Muscle of leg (tissue), 11 donors: ENCODE measurements around the gene MUC4. TPM values are rescaled to one million over a fixed set of nuclear protein-coding genes. Genes with fewer than 3 reads are reported as not detected.
"Not testable (repeated sequence)": the region's sequence is repeated elsewhere in the genome, so short reads cannot be mapped to it uniquely, and the experiment has no call there.

Experiments used
- DNase-seq: peaks from one replicate; pipeline ENCODE4 v3.0.0; 2013
- H3K27ac ChIP-seq: one replicate; pipeline ENCODE4 v1.5.1; 2013; ENCODE audit warnings: mild to moderate bottlenecking, low read length, control low read depth
- H3K27me3 ChIP-seq: one replicate; pipeline ENCODE4 v1.6.1; 2013; ENCODE audit warnings: low read length; ENCODE audit not compliant: control insufficient read depth, insufficient read depth
- H3K36me3 ChIP-seq: one replicate; pipeline ENCODE4 v1.6.1; 2013; ENCODE audit warnings: low read length; ENCODE audit not compliant: control insufficient read depth, insufficient read depth
- H3K4me1 ChIP-seq: one replicate; pipeline ENCODE4 v1.6.1; 2013; ENCODE audit warnings: low read length; ENCODE audit not compliant: control insufficient read depth, insufficient read depth
- H3K4me3 ChIP-seq: one replicate; pipeline ENCODE4 v1.5.1; 2013; ENCODE audit warnings: low read length, control low read depth
- H3K9me3 ChIP-seq: replicated peaks from 2 replicates; pipeline ENCODE4 v1.6.1; 2013; ENCODE audit warnings: low read depth, low read length; ENCODE audit not compliant: control insufficient read depth
- WGBS: methylation state at CpG from one replicate; pipeline ENCODE4 v1.1.5; 2013; ENCODE audit warnings: missing lambda C conversion rate; ENCODE audit not compliant: insufficient coverage; 5-methylcytosine and 5-hydroxymethylcytosine counted together
- polyA plus RNA-seq, 8 donors: library from polyadenylated mRNA; unstranded; fragments of 120-200 nt; gene quantifications; one replicate each; pipeline versions ENCODE4 v1.2.1 to v1.2.3, GENCODE V29; 2013; ENCODE audit warnings: inconsistent platforms in 1 of 8, low replicate concordance in 1 of 8; ENCODE audit not compliant: insufficient read length in 8 of 8, insufficient read depth in 1 of 8
- total RNA-seq: library from RNA; stranded (reverse); fragments of 120-200 nt; gene quantifications from one replicate; pipeline ENCODE4 v1.2.4, GENCODE V29; 2013

MUC4 gene
- total and polyA plus RNA-seq, 9 donors, result 0.18 to 1.1 (median 0.59) TPM

- H3K27me3 ChIP-seq, result peaks cover 5% of the 10 kb centered on the region
- H3K4me1 ChIP-seq, result no peaks in the 10 kb centered on the region
- no peaks in the 10 kb centered on the region for H3K9me3 ChIP-seq
- 34% methylated on average over 7 of the region's 7 CpGs for WGBS
- no peak overlapping the region for H3K4me3 ChIP-seq
- no peak overlapping the region for H3K27ac ChIP-seq
- no peak for DNase-seq
- no peaks in the 10 kb centered on the region for H3K36me3 ChIP-seq
These were observed 93.2 kb downstream of the MUC4 start for GRCh38 chr3:195718477-195718984.

GRCh38 chr3:195717852-195718476 is 93.8 kb downstream of the MUC4 start:
- DNase-seq, result no peak
- 52% methylated on average over 4 of the region's 5 CpGs for WGBS
- Histone ChIP-seq H3K27me3 (peaks cover 5% of the 10 kb centered on the region), H3K27ac (no peak overlapping the region), H3K4me1 (no peaks in the 10 kb centered on the region), H3K36me3 (no peaks in the 10 kb centered on the region), H3K4me3 (no peak overlapping the region), H3K9me3 (no peaks in the 10 kb centered on the region)

- DNase-seq, result no peak
- no peaks in the 10 kb centered on the region for H3K36me3 ChIP-seq
- WGBS, result 81% methylated on average over 9 of the region's 9 CpGs
- H3K9me3 ChIP-seq, result no peaks in the 10 kb centered on the region
- no peak overlapping the region for H3K27ac ChIP-seq
- peaks cover 5% of the 10 kb centered on the region for H3K27me3 ChIP-seq
- H3K4me3 ChIP-seq, result no peak overlapping the region
- H3K4me1 ChIP-seq, result no peaks in the 10 kb centered on the region
These were observed 94.3 kb downstream of the MUC4 start for GRCh38 chr3:195717416-195717815.

- no peaks in the 10 kb centered on the region for H3K9me3 ChIP-seq
- no peak overlapping the region for H3K27ac ChIP-seq
- H3K27me3 ChIP-seq, result peaks cover 5% of the 10 kb centered on the region
- H3K4me3 ChIP-seq, result no peak overlapping the region
- H3K4me1 ChIP-seq, result no peaks in the 10 kb centered on the region
- WGBS, result 79% methylated on average over 14 of the region's 14 CpGs
- H3K36me3 ChIP-seq, result peaks cover 3% of the 10 kb centered on the region
- no peak for DNase-seq
These were observed 96.0 kb downstream of the MUC4 start for GRCh38 chr3:195715583-195716266.

- WGBS, result 72% methylated on average over 3 of the region's 4 CpGs
- H3K4me1 ChIP-seq, result no peaks in the 10 kb centered on the region
- no peaks in the 10 kb centered on the region for H3K9me3 ChIP-seq
- H3K27ac ChIP-seq, result no peak overlapping the region
- peaks cover 3% of the 10 kb centered on the region for H3K36me3 ChIP-seq
- H3K27me3 ChIP-seq, result peaks cover 5% of the 10 kb centered on the region
- no peak for DNase-seq
- H3K4me3 ChIP-seq, result no peak overlapping the region
These were observed 96.6 kb downstream of the MUC4 start for GRCh38 chr3:195715134-195715533.

- WGBS, result 69% methylated on average over 6 of the region's 6 CpGs
- Histone ChIP-seq H3K9me3 (no peaks in the 10 kb centered on the region), H3K4me1 (no peaks in the 10 kb centered on the region)
These were observed 97.2 kb downstream of the MUC4 start for GRCh38 chr3:195714380-195715011.

GRCh38 chr3:195713150-195713549 is 98.6 kb downstream of the MUC4 start:
- WGBS, result 27% methylated on average over 5 of the region's 9 CpGs

More at GRCh38 chr3:195714380-195715011, 97.2 kb downstream of the MUC4 start:
- no peak overlapping the region for H3K27ac ChIP-seq
- no peak for DNase-seq
- peaks cover 3% of the 10 kb centered on the region for H3K36me3 ChIP-seq
- peaks cover 3% of the 10 kb centered on the region for H3K27me3 ChIP-seq
- no peak overlapping the region for H3K4me3 ChIP-seq

GRCh38 chr3:195712535-195712910 is 99.2 kb downstream of the MUC4 start:
- not testable (repeated sequence) for H3K9me3 ChIP-seq, H3K4me1 ChIP-seq, DNase-seq, H3K4me3 ChIP-seq, H3K27me3 ChIP-seq, H3K27ac ChIP-seq
- peaks cover 11% of the 10 kb centered on the region for H3K36me3 ChIP-seq
- 66% methylated on average over 8 of the region's 8 CpGs for WGBS

More at GRCh38 chr3:195713150-195713549, 98.6 kb downstream of the MUC4 start:
- H3K27ac ChIP-seq, H3K9me3 ChIP-seq, H3K27me3 ChIP-seq, DNase-seq, H3K4me1 ChIP-seq, H3K4me3 ChIP-seq: not testable (repeated sequence)
- peaks cover 10% of the 10 kb centered on the region for H3K36me3 ChIP-seq

- H3K9me3 ChIP-seq, result no peaks in the 10 kb centered on the region
- no peaks in the 10 kb centered on the region for H3K27me3 ChIP-seq
- H3K4me3 ChIP-seq, result no peak overlapping the region
- WGBS, result 70% methylated on average over 8 of the region's 12 CpGs
- DNase-seq, result no peak
- H3K27ac ChIP-seq, result no peak overlapping the region
- no peaks in the 10 kb centered on the region for H3K4me1 ChIP-seq
- peaks cover 11% of the 10 kb centered on the region for H3K36me3 ChIP-seq
These were observed 99.8 kb downstream of the MUC4 start for GRCh38 chr3:195711813-195712534.
